ENCODE results near the gene DIP2B.

DIP2B gene

DNA sequence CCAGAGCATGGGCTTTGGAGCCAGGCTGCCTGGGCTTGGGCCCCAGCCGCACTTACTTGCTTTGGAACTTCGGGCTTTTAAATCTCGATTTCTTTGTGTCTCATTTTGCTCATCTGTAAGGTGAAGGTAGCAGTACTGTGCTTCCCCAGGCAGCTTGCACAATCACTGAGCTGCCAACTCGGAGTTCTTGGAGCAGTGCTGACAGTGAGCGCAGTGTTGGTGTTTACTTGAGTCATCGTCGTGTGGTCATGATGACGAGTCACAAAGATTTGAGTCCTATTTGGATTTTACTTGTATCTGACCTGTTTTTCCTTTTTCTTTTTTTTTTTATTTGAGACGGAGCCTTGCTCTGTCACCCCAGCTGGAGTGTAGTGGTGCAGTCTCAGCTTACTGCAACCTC lies 227.8 kb downstream of the DIP2B start:
- intact Hi-C loops (cut with DNase I), result no loop called here
- DNase-seq, result no peak

DNA sequence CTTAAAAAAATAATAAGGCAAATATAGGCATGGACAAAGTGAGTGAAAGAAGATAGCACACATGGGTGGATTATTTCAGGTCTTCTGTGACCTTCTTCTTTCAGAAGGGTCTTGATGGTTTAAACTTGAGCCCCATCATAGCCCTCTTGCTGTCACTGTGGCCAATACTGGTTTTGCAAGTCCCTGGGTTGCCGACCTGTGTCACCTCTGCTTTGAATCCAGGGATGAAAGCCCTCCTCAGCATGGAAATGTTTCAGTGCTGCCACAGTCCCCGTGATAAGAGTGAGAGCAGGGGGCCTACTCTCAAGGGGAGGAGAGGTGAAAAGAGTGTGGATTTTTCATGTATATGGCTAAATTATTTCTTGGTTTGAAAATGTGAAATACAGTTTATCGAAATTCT lies 228.9 kb downstream of the DIP2B start:
- intact Hi-C loops (cut with DNase I), result no loop called here
- no peak for DNase-seq

DNA sequence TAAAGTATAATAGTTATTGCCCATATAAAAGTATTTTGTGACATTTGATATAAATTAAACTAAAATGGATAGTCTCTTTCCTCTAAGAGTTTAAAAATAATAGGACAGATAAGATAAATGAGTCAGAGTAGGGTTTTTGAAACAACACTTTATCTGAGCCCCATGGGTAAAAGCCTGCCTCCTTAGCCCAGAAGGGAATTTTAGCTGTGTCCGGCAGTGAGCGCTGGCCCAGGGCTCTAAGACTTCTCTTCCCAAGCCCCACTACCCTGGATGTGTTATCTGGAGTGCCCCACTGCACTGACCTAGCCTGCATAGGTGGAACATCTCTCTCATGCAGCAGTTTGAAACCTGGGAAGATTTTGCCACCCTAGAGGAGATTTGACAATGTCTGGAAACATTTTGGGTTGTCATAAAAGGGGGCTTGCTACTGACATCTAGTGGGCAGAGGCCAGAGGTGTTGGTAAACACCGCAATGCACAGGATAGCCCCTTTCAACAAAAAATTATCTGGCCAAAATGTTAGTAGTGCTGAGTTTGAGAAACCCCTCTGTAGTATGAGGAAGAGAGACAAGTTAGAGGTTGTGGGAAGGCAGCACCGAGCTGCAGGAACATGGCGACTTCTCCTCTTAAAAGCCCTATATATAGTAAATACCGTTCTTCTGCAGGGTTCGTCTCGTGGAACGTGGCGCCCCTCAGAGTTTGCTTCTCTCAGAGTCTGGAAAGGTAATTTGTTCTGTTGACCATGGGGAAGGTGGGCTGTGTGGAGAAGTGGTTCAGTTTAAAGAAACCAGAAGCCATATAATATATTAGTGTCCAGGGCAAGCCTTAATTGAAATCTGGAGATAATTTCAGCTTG lies 229.9 kb downstream of the DIP2B start:
- DNase-seq, result peak in 23 of 42 donors; percentile 7 to 77 (median 36)
- intact Hi-C loops (cut with DNase I), result loop anchor here (5.0 kb wide), 1 partner anchor 232 kb away; the partner anchor contains the start of gene DIP2B

DNA sequence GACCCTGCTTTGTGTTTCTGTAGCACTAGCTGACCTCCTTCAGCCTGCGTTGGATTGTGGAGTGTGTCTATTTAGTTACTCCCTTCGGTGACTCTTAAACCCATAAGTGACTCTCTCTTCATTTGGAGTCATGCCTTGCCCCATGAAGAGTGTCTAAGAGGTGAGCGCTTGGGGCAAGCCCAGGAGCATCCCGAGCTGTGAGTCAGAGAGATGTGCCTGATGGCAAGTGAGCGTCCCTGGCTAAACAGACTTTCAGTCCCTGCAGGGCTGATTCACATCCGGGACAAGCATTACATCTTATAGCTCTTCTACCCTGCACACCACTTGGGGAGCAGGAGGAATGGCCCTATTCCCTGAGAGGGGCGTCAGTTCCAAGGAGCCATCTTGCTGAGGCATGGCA lies 234.8 kb downstream of the DIP2B start:
- DNase-seq, result no peak
- intact Hi-C loops (cut with DNase I), result loop anchor here (5.0 kb wide), 1 partner anchor 237 kb away; the partner anchor contains the start of gene DIP2B

DNA sequence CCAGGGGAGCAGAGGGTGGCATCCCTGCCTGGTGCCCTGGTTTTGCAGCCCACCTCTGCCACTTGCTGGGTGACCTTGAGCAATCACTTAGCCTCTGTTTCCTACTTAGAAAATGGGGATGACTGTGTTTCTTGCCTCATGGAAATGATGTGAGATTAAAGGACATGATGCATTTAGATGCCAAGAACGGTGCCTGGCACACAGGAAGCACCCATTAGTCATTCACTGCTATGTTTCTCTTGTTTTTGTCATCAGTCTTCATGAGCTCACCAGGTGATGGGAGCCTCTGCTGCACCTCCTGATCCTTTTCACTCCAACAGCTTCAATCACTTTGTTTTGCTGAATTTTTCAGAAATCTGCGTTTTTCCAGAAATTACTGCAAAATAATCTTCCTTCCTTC lies 235.5 kb downstream of the DIP2B start:
- DNase-seq, result no peak
- intact Hi-C loops (cut with DNase I), result no loop called here

DNA sequence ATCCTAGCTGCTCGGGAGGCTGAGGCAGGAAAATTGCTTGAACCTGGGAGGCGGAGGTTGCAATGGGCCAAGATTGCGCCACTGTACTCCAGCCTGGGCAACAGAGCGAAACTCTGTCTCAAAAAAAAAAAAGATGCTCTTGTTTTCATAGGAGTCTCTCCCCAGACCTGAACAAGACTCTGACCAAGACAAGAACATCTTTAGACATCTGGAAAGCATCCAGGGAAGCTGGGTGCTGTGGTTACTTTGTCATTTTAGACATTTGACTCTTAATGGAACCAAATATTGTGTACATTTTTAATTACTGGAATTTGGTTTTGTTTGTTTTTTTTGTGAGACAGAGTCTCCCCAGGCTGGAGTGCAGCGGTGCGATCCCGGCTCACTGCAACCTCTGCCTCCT lies 238.0 kb downstream of the DIP2B start:
- DNase-seq, result no peak
- intact Hi-C loops (cut with DNase I), result no loop called here

DNA sequence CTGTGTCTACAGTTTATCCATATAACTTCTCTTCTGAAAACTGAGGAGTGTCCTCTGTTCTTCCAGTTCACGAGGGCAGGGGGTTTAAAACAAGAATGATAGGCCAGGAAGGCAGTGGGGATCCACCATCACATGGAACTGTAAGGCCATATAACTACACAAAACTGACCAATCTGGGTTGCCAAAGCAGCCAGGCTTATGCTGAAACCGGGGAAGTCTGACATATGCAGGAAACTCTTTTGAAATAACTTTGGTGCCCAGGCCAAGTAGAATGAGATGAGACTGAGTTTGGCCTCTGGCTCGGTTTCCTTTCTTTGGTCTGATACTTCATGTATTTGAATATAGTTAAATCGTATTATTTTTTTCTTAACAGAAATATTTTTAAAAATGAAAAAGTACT lies 241.1 kb downstream of the DIP2B start:
- intact Hi-C loops (cut with DNase I), result no loop called here
- no peak for DNase-seq

DNA sequence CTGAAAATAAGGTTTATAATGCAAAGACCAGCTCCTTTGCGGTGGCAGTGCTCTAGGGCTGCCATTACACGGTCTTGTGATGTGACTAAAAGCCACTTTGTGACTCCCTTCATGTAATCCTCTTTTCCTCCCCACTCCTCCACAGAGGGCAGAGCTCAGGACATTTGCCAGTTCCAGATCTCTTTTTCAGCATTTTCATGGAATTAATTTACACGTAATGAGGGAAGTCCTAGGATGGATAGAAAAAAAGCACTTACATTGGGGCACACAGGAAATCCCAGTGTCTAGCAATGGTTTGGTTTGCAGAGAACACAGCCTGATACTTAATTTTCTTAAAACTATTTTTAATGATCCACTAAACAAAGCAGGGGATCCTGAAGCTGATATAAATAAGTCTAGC lies 241.6 kb downstream of the DIP2B start:
- intact Hi-C loops (cut with DNase I), result no loop called here
- no peak for DNase-seq

DNA sequence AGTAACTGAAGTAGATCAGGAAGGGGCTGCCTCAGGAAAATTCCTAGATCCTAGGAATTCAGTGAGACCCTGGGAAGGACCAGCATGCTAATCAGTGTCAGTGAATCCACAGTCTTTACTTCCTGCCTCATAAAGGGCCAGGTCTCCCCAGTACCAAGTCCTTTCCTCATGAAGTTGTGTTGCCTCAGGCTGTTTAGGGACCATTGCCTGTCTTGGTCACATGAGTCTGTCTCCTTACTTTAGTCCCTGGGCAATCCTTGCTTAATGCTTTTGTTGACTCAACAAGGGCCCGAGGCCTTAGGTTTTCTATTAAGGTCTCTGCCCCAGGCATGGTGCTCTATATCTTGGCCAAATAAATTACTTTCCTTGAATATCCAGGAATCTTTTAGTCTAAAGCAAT lies 243.0 kb downstream of the DIP2B start:
- intact Hi-C loops (cut with DNase I), result no loop called here
- DNase-seq, result no peak

DNA sequence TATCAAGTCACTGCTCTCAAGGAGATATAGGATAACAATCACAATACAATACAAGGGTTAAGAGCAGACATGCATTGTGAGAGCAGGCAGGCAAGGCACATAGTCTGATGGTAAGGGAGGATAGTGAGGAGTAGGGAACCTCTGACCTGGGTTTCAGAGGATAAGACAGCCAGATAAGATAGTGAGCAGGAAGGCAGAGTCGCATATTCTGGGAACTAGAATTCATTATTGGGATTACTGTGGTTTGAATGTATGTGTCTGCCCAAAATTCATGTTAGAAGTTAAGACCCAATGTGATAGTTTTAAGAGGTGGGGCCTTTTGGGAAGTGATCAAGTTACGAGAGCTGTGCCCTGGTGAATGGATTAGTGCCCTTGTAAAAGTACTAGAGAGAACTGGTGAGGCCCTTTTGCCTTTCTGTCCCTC lies 244.7 kb downstream of the DIP2B start:
- intact Hi-C loops (cut with DNase I), result no loop called here
- no peak for DNase-seq

DNA sequence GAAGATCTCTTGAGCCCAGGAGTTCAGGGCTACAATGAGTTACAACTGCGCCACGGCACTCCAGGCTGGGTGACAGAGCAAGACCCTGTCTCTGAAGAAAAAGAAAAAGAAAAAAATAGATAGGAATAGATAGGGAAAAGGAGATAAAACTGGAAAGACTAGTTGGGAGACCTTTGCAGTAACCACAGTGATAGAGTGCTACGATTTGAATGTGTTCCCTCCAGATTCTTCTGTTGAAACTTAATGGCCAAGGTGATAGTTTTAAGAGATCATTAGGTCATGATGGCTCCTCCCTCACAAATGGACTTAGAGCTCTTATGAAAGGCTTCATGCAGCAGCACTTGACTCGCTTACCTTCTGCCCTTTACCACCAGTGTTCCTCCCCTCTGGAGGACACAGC lies 245.6 kb downstream of the DIP2B start:
- intact Hi-C loops (cut with DNase I), result no loop called here
- peak in 1 of 42 donors; percentile 34 for DNase-seq

DNA sequence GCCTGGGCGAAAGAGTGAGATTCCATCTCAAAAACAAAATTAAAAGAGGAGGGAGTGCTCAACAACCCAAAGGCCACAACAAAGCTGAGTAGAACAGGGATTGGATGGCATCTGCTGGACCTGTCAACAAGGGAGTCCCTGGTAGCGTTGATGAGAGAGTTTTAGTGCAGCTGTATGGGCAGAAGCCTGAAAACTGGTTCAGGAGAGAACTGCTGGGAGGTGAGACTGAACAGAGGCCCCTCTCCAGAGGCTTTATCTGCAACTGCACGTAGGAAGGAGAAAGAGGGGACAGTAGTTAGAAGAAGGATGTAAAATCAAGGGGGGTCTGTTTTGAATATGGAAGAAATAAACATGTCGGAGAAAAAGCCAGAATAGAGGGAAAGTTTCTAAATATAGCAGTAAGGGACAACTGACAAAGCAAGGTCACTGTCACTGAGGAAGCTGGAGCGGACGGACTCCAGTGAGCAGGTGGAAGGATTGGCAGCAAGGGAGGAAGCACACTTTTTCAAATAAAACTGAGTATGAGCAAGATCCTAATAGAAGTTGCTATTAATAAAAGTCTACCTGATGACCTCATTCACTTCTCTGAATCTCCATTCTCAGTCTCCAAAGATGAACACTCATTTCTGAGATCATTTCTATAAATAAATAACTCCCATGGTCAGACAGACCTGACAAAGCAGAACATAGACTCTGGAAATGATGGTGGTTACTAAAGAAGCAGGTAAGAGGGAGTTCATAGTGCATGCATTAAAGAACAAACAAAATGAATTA lies 247.3 kb downstream of the DIP2B start:
- DNase-seq, result no peak
- intact Hi-C loops (cut with DNase I), result no loop called here

DNA sequence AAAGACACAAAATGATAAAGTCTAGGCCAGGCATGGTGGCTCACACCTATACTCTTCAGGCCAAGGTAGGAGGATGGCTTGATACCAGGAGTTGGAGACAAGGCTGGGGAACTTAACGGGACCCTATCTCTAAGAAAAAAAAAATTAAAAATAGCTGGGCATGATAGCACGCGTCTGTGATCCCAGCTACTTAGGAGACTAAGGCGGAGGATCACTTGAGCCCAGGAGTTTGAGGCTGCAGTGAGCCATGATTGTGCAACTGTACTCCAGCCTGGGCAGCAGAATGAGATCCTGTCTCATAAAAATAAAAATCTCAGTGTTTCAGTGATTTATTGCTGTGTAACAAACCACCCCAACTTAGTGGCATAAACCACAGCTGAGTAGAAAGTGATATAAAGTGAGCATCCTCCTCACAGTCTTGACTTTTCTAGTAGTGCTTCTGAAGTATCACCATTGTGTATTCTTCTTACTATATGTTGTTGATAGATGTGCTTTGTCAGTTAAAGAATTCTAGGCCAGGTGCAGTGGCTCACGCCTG lies 248.5 kb downstream of the DIP2B start:
- DNase-seq, result no peak

DNA sequence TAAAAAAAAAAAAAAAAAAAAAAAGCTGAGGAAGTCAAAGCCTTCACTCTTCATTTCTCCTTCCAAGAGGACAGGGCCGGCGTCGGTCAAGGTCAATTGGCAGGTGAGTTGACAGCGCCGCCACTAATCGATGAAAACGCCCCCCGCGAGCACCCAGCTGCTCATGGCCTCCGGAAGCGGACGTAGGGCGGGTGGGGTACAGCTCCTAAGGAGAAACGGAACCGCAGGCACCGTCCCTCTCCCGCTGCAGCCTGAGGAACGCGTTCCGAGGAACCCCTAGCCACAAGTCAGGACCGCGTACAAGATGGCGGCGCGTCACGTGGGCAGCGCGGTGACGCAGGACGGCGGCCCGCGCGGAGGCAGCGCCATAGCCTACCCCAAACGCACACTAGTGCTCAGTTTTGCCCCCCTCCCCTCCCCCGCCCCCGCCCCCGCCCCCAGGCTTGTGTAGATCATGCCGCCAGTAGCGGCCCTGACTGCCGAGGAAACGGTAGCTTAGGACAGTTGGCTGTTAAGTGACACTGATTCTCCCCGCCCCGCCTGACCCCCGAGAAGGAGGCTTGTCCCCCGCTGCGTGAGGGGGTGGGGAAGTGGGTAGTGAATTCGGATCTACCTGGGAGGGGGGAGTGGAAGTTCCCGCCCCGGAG lies 259.0 kb downstream of the DIP2B start, which contains the start of gene ATF1:
ATF1 (plus strand) TSS at position 463 of the 647 bp plus-strand sequence. CDS start 16,045 bp downstream, outside the sequence.
- peak; percentile 81 to 97 (median 93) for DNase-seq
- intact Hi-C loops (cut with DNase I), result loop anchor here (2.0 to 10.0 kb wide), 4 partner anchors 231 to 581 kb away; partner anchors contain the start of genes CELA1 and SLC11A2

More for the DNA sequence above, 248.5 kb downstream of the DIP2B start:
- intact Hi-C loops (cut with DNase I), result no loop called here

DNA sequence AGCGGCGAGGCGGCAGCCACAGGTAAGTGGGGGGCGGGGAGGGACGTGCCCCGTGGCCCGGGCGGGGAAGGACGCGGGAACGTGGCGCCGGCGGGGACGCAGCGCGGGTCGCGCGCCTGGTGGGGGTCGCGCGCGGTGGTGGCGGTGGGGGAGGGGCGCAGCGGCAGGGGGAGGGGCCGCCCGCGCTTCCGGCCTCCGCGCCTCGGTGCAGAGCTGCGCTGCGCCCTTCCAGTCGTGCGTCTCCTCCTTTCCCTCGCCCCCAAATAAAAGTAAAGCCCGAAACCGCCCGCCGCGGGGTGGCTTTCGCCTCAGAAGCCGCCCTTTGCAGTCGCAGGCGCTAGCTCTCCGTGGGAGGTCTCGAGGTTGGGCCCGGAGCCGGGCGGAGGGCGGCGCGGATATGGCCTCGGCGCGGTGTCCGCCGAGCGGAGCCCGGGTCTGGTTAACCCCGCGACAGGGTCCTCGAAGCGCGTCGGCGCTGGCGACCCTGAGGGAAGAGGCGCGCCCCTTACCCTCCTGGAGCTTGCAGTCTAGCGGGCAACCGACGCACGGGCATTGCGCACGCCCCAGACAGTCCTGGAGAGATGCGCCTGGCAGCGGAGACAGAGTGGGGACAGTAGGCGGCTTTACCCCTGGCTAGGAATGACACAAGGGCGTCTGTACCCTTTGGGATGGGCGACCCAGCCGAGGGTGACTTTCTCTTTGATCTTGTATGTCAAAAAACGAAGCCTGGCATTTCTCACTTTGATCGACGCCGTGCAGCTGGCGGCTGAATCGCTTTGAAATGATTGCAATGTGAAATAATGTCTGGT lies 259.7 kb downstream of the DIP2B start:
- DNase-seq, result peak in 41 of 42 donors; percentile 9 to 85 (median 58)
- intact Hi-C loops (cut with DNase I), result loop anchor here (2.0 to 10.0 kb wide), 4 partner anchors 230 to 580 kb away; partner anchors contain the start of genes CELA1 and SLC11A2

DNA sequence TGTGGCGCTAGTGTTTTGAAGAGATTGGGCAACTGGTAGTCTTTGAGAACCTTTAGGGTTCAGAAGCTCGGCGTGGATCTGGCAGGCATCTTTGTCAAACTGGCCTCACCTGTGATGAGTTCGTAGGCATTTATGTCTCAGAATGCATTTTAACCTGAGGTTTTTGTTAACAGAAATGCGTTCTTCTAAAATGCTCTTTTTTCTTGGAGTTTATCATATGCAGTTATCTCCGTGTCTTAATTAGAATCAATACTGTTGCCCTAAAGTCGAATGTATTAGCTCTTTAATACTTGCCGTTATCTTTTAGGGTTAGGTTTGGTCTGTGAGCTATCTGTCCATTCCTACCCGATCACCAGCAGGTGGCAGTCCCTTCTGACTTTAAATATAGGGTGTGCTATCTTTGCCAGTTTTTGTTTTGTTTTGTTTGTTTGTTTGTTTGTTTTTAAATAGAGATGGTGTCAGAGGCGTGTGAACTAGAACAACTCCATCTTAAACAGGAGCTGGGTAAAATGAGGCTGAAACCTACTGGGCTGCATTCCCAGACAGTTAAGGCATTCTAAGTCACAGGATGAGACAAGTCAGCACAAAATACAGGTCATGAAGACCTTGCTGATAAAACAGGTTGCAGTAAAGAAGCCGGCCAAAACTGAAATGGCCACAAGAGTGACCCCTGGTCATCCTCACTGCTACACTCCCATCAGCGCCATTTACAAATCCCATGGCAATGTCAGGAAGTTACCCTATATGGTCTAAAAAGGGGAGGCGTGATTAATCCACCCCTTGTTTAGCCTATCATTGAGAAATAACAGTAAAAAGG lies 260.5 kb downstream of the DIP2B start:
- intact Hi-C loops (cut with DNase I), result loop anchor here (2.0 to 10.0 kb wide), 4 partner anchors 229 to 579 kb away; partner anchors contain the start of genes CELA1 and SLC11A2

DNA sequence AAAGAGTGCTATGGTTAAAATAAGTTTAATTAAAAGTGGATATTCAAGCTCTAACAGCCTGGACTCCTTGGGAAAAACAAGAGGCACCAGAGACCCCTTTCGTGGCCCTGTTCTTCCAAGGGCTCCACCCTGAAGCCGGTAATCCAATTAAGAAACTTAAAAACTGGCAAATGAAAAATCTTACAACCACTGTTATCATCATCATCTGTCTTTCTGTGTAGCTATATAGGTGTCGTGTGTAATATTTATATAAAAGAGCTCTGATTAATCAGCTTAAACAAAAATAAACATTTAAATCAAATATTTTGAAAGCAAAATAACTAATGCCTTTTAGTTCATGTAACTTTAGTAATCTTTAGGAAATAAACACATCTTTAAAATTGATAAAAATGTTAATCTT lies 263.6 kb downstream of the DIP2B start:
- DNase-seq, result no peak
- intact Hi-C loops (cut with DNase I), result loop anchor here (10.0 kb wide), 3 partner anchors 226 to 576 kb away; partner anchors contain the start of genes CELA1 and SLC11A2

More for the DNA sequence above, 260.5 kb downstream of the DIP2B start:
- peak in 36 of 42 donors; percentile 19 to 78 (median 46) for DNase-seq

All from head of caudate nucleus (tissue), 42 donors.